ENCODE measurements around the gene NDUFB2. TPM values are rescaled to one million over a fixed set of nuclear protein-coding genes. Genes with fewer than 3 reads are reported as not detected.

Gene NDUFB2
- total RNA-seq, 1 experiment from 2014 or later, result 152 TPM

GRCh38 chr7:140673063-140673773, 23.3 kb upstream of the NDUFB2 start (continued):
- no peak for TF ChIP-seq GRHL2 (CRISPR knock-in tag; IDR thresholded peaks at IDR 0.05; ENCODE audit: insufficient replicate concordance, severe bottlenecking)
- TF ChIP-seq ZNF423 (CRISPR knock-in tag; IDR thresholded peaks at IDR 0.05), result peak; percentile 81

- ATAC-seq (no peak; the same call in 1 of the 2 replicates), DNase-seq (ENCODE audit: low spot score) (no peak)
- ChIA-PET CTCF (interaction anchor here (1.2 to 3.4 kb wide), 8 partner anchors 13 to 341 kb away, joined by 3 to 21 read pairs (median 6); partner anchors contain the start of gene MRPS33), POLR2A (interaction anchor here (0.5 to 0.6 kb wide), 2 partner anchors 158 to 159 kb away, joined by 3 read pairs; no protein-coding TSS in a partner anchor)
- Mint-ChIP-seq H3K27me3 (ENCODE audit: low read depth) (0 out of 2 replicates have a peak, but pooled peaks cover 2% of the 10 kb centered on the region), H3K27ac (no peak overlapping the region), H3K9me3 (no peaks in the 10 kb centered on the region), H3K4me1 (peaks cover 11% of the 10 kb centered on the region), H3K4me3 (peak overlapping the region; percentile 76), H3K36me3 (no peaks in the 10 kb centered on the region; the same call in 1 of the 2 replicates)
- TF ChIP-seq ZNF671 (CRISPR knock-in tag; IDR thresholded peaks at IDR 0.05), result no peak
- TF ChIP-seq ZMAT4 (CRISPR knock-in tag; IDR thresholded peaks at IDR 0.05), result no peak
- no peak for TF ChIP-seq ZSCAN18 (CRISPR knock-in tag; IDR thresholded peaks at IDR 0.05)
- TF ChIP-seq KAT7 (CRISPR knock-in tag; IDR thresholded peaks at IDR 0.05; ENCODE audit: borderline replicate concordance), result no peak
- no peak for TF ChIP-seq NR1H2 (CRISPR knock-in tag; IDR thresholded peaks at IDR 0.05)
- TF ChIP-seq PREB (CRISPR knock-in tag; IDR thresholded peaks at IDR 0.05; ENCODE audit: borderline replicate concordance), result no peak
Measured at GRCh38 chr7:140673774-140674155, 22.7 kb upstream of the NDUFB2 start.

GRCh38 chr7:140674356-140674800, 22.1 kb upstream of the NDUFB2 start:
- H3K27ac Mint-ChIP-seq, result no peak overlapping the region
- H3K27me3 Mint-ChIP-seq (ENCODE audit: low read depth), result 0 out of 2 replicates have a peak, but pooled peaks cover 2% of the 10 kb centered on the region
- H3K4me1 Mint-ChIP-seq, result peaks cover 11% of the 10 kb centered on the region
- ATAC-seq, result no peak
- POLR2A ChIA-PET, result interaction anchor here (0.5 to 0.6 kb wide), 2 partner anchors 158 to 159 kb away, joined by 3 read pairs; no protein-coding TSS in a partner anchor
- H3K36me3 Mint-ChIP-seq, result peaks cover 4% of the 10 kb centered on the region
- TF ChIP-seq ZNF423 (CRISPR knock-in tag; IDR thresholded peaks at IDR 0.05) (no peak), ZBTB43 (CRISPR knock-in tag; IDR thresholded peaks at IDR 0.05) (no peak), CREM (CRISPR knock-in tag; IDR thresholded peaks at IDR 0.05) (no peak), SMAD3 (CRISPR knock-in tag; IDR thresholded peaks at IDR 0.05; ENCODE audit: borderline replicate concordance) (no peak), NR2C2 (CRISPR knock-in tag; IDR thresholded peaks at IDR 0.05) (no peak), OVOL2 (CRISPR knock-in tag; IDR thresholded peaks at IDR 0.05; ENCODE audit: borderline replicate concordance) (no peak)
- no peaks in the 10 kb centered on the region for H3K9me3 Mint-ChIP-seq
- no peak for DNase-seq (ENCODE audit: low spot score)
- CTCF ChIA-PET, result interaction anchor here (1.2 to 3.4 kb wide), 9 partner anchors 12 to 309 kb away, joined by 3 to 21 read pairs (median 7); partner anchors contain the start of gene DENND2A
- peak overlapping the region; percentile 76 for H3K4me3 Mint-ChIP-seq

Measured in WTC11 (cell line).